SK-N-MC (cell line): Measurements from ENCODE around the gene ZNHIT2.

Source experiments
- DNase-seq: peaks from one replicate; pipeline ENCODE4 v3.0.0-alpha.2; 2011; ENCODE audit warnings: low read depth, low spot score
- H3K27ac ChIP-seq: fragments of 200-600 bp; sonication (generic); 2 replicates; pipeline ENCODE4 v1.5.1; 2016; ENCODE audit warnings: mixed run types
- H3K36me3 ChIP-seq: fragments of 200-600 bp; sonication (generic); 2 replicates; pipeline ENCODE4 v1.6.1; 2017; ENCODE audit warnings: antibody characterized with exemption, low read length, mixed read lengths; ENCODE audit not compliant: insufficient read depth
- H3K4me3 ChIP-seq: fragments of 200-600 bp; sonication (generic); 2 replicates; pipeline ENCODE4 v1.5.1; 2016
- H3K9ac ChIP-seq: fragments of 200-600 bp; sonication (generic); 2 replicates; pipeline ENCODE4 v1.8.0; 2017; ENCODE audit warnings: mixed run types, mixed read lengths; ENCODE audit not compliant: insufficient read length
- H3K9me3 ChIP-seq: fragments of 200-600 bp; sonication (generic); 2 replicates; pipeline ENCODE4 v1.6.1; 2017; ENCODE audit warnings: low read depth, mild to moderate bottlenecking, antibody characterized with exemption, low read length, moderate library complexity, mixed read lengths
- EZH2 ChIP-seq: fragments of 200-600 bp; sonication (generic); IDR thresholded peaks from one replicate; pipeline ENCODE4 v1.6.1; 2017; ENCODE audit warnings: antibody characterized with exemption
- FOXP2 ChIP-seq: optimal IDR thresholded peaks from 2 replicates; pipeline ENCODE3; 2011; ENCODE audit warnings: mild to moderate bottlenecking, moderate library complexity; ENCODE audit not compliant: insufficient read depth; ENCODE audit errors: extremely low read length, control extremely low read depth
- POLR2AphosphoS5 ChIP-seq: IDR thresholded peaks from 2 replicates; pipeline ENCODE4 v1.6.1; 2012; ENCODE audit warnings: mild to moderate bottlenecking, low read depth, low read length, borderline replicate concordance

The ZNHIT2 gene

GRCh38 chr11:65117206-65118096 is at the start of gene ZNHIT2:
Gene ZNHIT2 (minus strand): TSS chr11:65117701. CDS start chr11:65117653, 48 bp downstream.
- TF ChIP-seq POLR2AphosphoS5 (peak; percentile 90), EZH2 (no peak), FOXP2 (peak; percentile 96)

GRCh38 chr11:65166893-65167292 is 49.4 kb upstream of the ZNHIT2 start:
- Histone ChIP-seq H3K27ac (no peak overlapping the region), H3K9ac (no peak overlapping the region), H3K4me3 (no peak overlapping the region), H3K9me3 (no peaks in the 10 kb centered on the region), H3K36me3 (no peaks in the 10 kb centered on the region)
- TF ChIP-seq POLR2AphosphoS5 (no peak), EZH2 (no peak), FOXP2 (no peak)
- no peak for DNase-seq

More at GRCh38 chr11:65117206-65118096, at the start of gene ZNHIT2:
- peak; percentile 96 for DNase-seq
- Histone ChIP-seq H3K4me3 (peak within 1 kb of the TSS; percentile 82), H3K27ac (peak within 1 kb of the TSS; percentile 49), H3K36me3 (peaks cover 34% of the 10 kb centered on the region), H3K9ac (peak within 1 kb of the TSS; percentile 91), H3K9me3 (no peaks in the 10 kb centered on the region)

DNA sequence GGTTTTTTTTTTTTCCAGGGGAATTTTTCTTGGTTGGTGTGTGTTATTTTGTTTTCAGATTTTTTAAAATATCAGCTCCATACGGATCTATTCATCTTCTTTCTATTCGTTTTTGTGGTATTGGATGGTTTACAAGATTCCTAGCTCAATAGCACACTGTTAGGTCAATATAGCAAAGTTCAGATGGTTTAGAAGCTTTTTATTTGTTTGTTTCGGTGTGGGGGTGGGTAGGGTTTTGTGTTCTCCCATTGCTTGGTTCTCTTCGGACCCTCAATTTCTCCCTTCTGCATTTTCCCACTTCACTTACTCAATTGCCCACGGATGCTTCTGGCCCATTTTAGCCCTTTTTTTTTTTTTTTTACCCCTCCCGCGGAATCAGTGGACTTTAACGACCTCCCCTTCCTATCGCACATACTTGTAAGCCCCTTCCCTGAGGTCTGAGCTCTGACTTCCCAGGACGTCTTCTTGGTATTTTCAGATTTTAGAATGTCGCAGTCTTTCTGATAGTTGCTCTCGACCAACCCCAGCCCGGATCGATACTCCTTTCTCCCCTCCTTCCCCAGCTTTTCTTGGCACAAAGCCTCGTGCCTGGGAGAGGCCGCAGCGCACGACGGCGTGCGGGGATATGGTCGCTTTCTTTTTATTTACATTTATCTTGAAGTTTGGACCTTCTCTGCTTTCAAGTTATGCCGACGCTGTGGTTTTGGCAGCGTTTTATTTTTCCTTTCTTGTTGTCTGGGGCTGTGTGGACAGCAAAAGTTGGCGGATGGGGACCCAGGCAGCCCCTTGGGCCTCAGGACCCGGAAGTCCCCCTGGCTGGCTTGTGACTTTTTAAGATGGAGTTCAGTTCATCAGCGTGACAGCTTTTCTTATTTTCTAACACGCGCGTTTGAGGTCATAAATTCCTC is 48.2 kb upstream of the ZNHIT2 start:
- H3K9ac ChIP-seq: peak overlapping the region; percentile 32
- no peaks in the 10 kb centered on the region for H3K9me3 ChIP-seq
- H3K27ac ChIP-seq: no peak overlapping the region
- DNase-seq: no peak
- no peak overlapping the region for H3K4me3 ChIP-seq
- no peaks in the 10 kb centered on the region for H3K36me3 ChIP-seq
- TF ChIP-seq POLR2AphosphoS5 (no peak), FOXP2 (no peak), EZH2 (no peak)

GRCh38 chr11:65163684-65164083 is 46.2 kb upstream of the ZNHIT2 start:
- Histone ChIP-seq H3K4me3 (no peak overlapping the region), H3K9me3 (no peaks in the 10 kb centered on the region), H3K36me3 (no peaks in the 10 kb centered on the region), H3K9ac (no peak overlapping the region), H3K27ac (no peak overlapping the region)
- TF ChIP-seq EZH2 (no peak), FOXP2 (no peak), POLR2AphosphoS5 (no peak)
- no peak for DNase-seq

GRCh38 chr11:65160643-65161042 is 43.1 kb upstream of the ZNHIT2 start:
- TF ChIP-seq POLR2AphosphoS5: no peak
- no peak for TF ChIP-seq FOXP2
- TF ChIP-seq EZH2: no peak
- Histone ChIP-seq H3K27ac (no peak overlapping the region), H3K9me3 (no peaks in the 10 kb centered on the region)

GRCh38 chr11:65159012-65159411 is 41.5 kb upstream of the ZNHIT2 start:
- H3K27ac ChIP-seq: no peak overlapping the region
- no peak overlapping the region for H3K9ac ChIP-seq
- TF ChIP-seq POLR2AphosphoS5 (no peak), EZH2 (no peak), FOXP2 (no peak)
- no peaks in the 10 kb centered on the region for H3K9me3 ChIP-seq
- H3K36me3 ChIP-seq: no peaks in the 10 kb centered on the region
- DNase-seq: no peak
- no peak overlapping the region for H3K4me3 ChIP-seq

More at GRCh38 chr11:65160643-65161042, 43.1 kb upstream of the ZNHIT2 start:
- DNase-seq: no peak
- H3K4me3 ChIP-seq: no peak overlapping the region
- H3K36me3 ChIP-seq: no peaks in the 10 kb centered on the region
- H3K9ac ChIP-seq: no peak overlapping the region

GRCh38 chr11:65157336-65157735 is 39.8 kb upstream of the ZNHIT2 start:
- Histone ChIP-seq H3K4me3 (no peak overlapping the region), H3K27ac (no peak overlapping the region), H3K9me3 (no peaks in the 10 kb centered on the region), H3K9ac (no peak overlapping the region), H3K36me3 (no peaks in the 10 kb centered on the region)
- TF ChIP-seq EZH2 (no peak), FOXP2 (no peak), POLR2AphosphoS5 (no peak)
- no peak for DNase-seq

GRCh38 chr11:65156926-65157325 is 39.4 kb upstream of the ZNHIT2 start:
- TF ChIP-seq EZH2 (no peak), POLR2AphosphoS5 (no peak), FOXP2 (no peak)
- Histone ChIP-seq H3K9ac (no peak overlapping the region), H3K9me3 (no peaks in the 10 kb centered on the region), H3K4me3 (no peak overlapping the region), H3K27ac (no peak overlapping the region), H3K36me3 (no peaks in the 10 kb centered on the region)
- no peak for DNase-seq
